Hepatocyte (in vitro differentiated cells): ENCODE data around the gene PUSL1. TPM values are rescaled to one million over a fixed set of nuclear protein-coding genes. Genes with fewer than 3 reads are reported as not detected.

Experiments used
- DNase-seq: peaks from one replicate; pipeline ENCODE4 v3.0.0-alpha.2; 2016; ENCODE audit warnings: low spot score
- H2AFZ ChIP-seq: fragments of 200-600 bp; sonication (generic); 2 replicates; pipeline ENCODE4 v1.6.0; 2016; ENCODE audit warnings: antibody characterized with exemption, mild to moderate bottlenecking
- H3K27ac ChIP-seq: fragments of 200-600 bp; sonication (generic); 2 replicates; pipeline ENCODE4 v1.5.1; 2016; ENCODE audit warnings: mild to moderate bottlenecking
- H3K27me3 ChIP-seq: fragments of 200-600 bp; sonication (generic); 2 replicates; pipeline ENCODE4 v1.6.1; 2016
- H3K36me3 ChIP-seq: fragments of 200-600 bp; sonication (generic); replicated peaks from 2 replicates; pipeline ENCODE4 v1.5.1; 2016; ENCODE audit warnings: low read depth; ENCODE audit not compliant: insufficient read depth
- H3K4me1 ChIP-seq: fragments of 200-600 bp; sonication (generic); 2 replicates; pipeline ENCODE4 v1.5.1; 2016; ENCODE audit warnings: mild to moderate bottlenecking, moderate library complexity; ENCODE audit not compliant: insufficient read depth
- H3K4me2 ChIP-seq: fragments of 200-600 bp; sonication (generic); 2 replicates; pipeline ENCODE4 v1.6.0; 2016
- H3K4me3 ChIP-seq: fragments of 200-600 bp; sonication (generic); 2 replicates; pipeline ENCODE4 v1.5.1; 2016; ENCODE audit warnings: mild to moderate bottlenecking
- H3K79me2 ChIP-seq: fragments of 200-600 bp; sonication (generic); 2 replicates; pipeline ENCODE4 v1.6.0; 2017; ENCODE audit warnings: mild to moderate bottlenecking
- H3K9me2 ChIP-seq: fragments of 200-600 bp; sonication (generic); replicated peaks from 2 replicates; pipeline ENCODE4 v1.6.0; 2017; ENCODE audit warnings: mild to moderate bottlenecking; ENCODE audit not compliant: insufficient read depth
- H3K9me3 ChIP-seq: fragments of 200-600 bp; sonication (generic); 2 replicates; pipeline ENCODE4 v1.5.1; 2016; ENCODE audit warnings: low read depth, mild to moderate bottlenecking
- H4K20me1 ChIP-seq: fragments of 200-600 bp; sonication (generic); 2 replicates; pipeline ENCODE4 v1.6.0; 2016; ENCODE audit warnings: mild to moderate bottlenecking; ENCODE audit not compliant: insufficient read depth, poor library complexity, severe bottlenecking
- EZH2 ChIP-seq: fragments of 200-600 bp; sonication (generic); IDR thresholded peaks from 2 replicates; pipeline ENCODE4 v1.6.1; 2016; ENCODE audit warnings: antibody characterized with exemption, mild to moderate bottlenecking, borderline replicate concordance
- EZH2phosphoT487 ChIP-seq: fragments of 200-600 bp; sonication (generic); IDR thresholded peaks from one replicate; pipeline ENCODE4 v1.6.1; 2018; ENCODE audit warnings: antibody characterized with exemption, mild to moderate bottlenecking, low read depth, moderate library complexity; ENCODE audit not compliant: unreplicated experiment, severe bottlenecking
- WGBS: methylation state at CpG from one replicate; pipeline ENCODE4 v1.1.6; 2016; ENCODE audit warnings: low lambda C conversion rate; ENCODE audit errors: missing lambda C conversion rate; 5-methylcytosine and 5-hydroxymethylcytosine counted together
- polyA plus RNA-seq: library from polyadenylated mRNA; unstranded; fragments of >200 nt; fragmentation: Nextera tagmentation; extraction: Ambion mirVana; gene quantifications from 2 replicates; pipeline ENCODE4 v1.2.1, GENCODE V29; 2016
- total RNA-seq: library from RNA; depleted of rRNA; stranded (reverse); fragments of >200 nt; gene quantifications from 2 replicates; pipeline ENCODE4 v1.2.3, GENCODE V29; 2014
- TF ChIP-seq, protein P1 (sequence below): fragments of 200-600 bp; sonication (generic); IDR thresholded peaks from 2 replicates; pipeline ENCODE4 v1.5.1; 2016; ENCODE audit warnings: antibody characterized with exemption, mild to moderate bottlenecking; ENCODE audit not compliant: poor library complexity

Gene PUSL1
- total and polyA plus RNA-seq, 2 experiments from 2014 or later = 27.7 to 37.2 TPM

DNA sequence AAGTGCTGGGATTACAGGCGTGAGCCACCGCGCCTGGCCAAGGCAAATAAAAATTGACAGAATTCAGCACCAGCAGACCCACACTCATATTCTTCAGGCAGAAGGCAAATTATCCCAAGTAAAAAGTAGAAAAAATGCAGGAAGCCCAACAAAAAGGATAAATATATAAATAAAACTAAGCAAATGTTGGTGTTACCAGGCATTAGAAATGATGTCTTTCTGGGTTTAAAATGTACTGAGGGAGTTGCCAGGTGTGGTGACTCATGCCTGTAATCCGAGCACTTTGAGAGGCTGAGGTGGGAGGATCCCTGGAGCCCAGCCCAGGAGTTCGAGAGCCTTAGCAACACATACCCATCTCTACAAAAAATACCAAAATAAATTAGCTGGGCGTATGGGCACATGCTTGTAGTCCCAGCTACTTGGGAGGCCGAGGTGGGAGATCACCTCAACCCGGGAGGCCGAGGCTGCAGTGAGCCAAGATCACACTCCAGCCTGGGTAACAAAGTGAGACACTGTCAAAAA, 9.8 kb downstream of the PUSL1 start:
- H3K9me2 ChIP-seq = no peaks in the 10 kb centered on the region
- H3K4me3 ChIP-seq = no peak overlapping the region
- H4K20me1 ChIP-seq = peaks cover 15% of the 10 kb centered on the region
- no peak overlapping the region for H2AFZ ChIP-seq
- TF ChIP-seq EZH2 (no peak), EZH2phosphoT487 (no peak)
- TF ChIP-seq, protein P1, sequence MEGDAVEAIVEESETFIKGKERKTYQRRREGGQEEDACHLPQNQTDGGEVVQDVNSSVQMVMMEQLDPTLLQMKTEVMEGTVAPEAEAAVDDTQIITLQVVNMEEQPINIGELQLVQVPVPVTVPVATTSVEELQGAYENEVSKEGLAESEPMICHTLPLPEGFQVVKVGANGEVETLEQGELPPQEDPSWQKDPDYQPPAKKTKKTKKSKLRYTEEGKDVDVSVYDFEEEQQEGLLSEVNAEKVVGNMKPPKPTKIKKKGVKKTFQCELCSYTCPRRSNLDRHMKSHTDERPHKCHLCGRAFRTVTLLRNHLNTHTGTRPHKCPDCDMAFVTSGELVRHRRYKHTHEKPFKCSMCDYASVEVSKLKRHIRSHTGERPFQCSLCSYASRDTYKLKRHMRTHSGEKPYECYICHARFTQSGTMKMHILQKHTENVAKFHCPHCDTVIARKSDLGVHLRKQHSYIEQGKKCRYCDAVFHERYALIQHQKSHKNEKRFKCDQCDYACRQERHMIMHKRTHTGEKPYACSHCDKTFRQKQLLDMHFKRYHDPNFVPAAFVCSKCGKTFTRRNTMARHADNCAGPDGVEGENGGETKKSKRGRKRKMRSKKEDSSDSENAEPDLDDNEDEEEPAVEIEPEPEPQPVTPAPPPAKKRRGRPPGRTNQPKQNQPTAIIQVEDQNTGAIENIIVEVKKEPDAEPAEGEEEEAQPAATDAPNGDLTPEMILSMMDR = no peak
- no peak overlapping the region for H3K4me2 ChIP-seq
- no peaks in the 10 kb centered on the region for H3K36me3 ChIP-seq
- peaks cover 11% of the 10 kb centered on the region for H3K4me1 ChIP-seq
- 71% methylated on average over 9 of the region's 9 CpGs for WGBS
- H3K27me3 ChIP-seq = no peaks in the 10 kb centered on the region
- no peaks in the 10 kb centered on the region for H3K9me3 ChIP-seq
- peak overlapping the region; percentile 64 for H3K27ac ChIP-seq
- DNase-seq = peak; percentile 79
- H3K79me2 ChIP-seq = peaks cover 69% of the 10 kb centered on the region

DNA sequence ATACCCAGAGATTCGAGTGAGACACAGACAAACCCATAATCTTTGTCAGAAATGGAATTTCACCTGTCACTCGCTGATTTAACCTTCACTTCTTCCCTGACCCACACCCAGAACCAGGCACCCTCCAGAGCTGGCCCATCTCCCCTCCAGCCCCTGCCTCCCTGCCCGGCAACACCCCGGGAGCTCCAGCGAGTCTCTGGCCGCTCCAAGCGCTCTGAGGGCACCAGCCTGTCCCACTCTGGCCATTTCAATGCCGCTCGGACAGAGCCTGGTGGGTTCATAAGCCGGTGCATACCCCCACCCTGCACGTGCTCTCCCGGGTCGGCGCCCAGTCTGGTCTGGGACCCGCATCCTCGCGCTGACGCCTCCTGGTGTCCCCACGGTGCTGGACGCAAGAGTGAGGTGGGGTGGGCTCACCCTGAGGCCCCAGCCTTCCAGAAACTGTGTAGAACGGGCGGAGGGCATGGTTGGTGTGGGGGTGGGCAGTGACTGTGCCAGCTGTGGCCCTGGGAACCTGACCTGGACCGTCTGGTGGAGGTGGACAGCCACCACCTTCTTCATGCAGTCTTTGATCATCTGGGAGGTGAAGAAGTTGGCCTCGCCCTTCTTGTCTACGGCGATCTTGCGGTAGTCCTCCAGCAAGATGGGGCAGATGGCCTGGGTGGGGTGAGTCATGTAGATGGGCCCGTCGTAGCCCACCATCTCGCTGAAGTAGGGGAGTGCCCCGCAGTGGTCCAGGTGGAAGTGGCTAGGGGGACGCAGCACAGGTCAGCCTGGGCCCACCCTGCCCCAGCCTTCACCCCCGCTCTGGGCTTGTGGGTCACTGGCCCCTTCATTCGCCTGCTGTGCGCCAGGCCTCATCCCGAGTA, 10.6 kb downstream of the PUSL1 start:
- no peak for DNase-seq
- H3K4me2 ChIP-seq = no peak overlapping the region
- no peaks in the 10 kb centered on the region for H3K9me3 ChIP-seq
- 94% methylated on average over 36 of the region's 36 CpGs for WGBS
- H3K4me3 ChIP-seq = no peak overlapping the region
- no peaks in the 10 kb centered on the region for H3K36me3 ChIP-seq
- H3K27me3 ChIP-seq = no peaks in the 10 kb centered on the region
- H4K20me1 ChIP-seq = peaks cover 20% of the 10 kb centered on the region
- H2AFZ ChIP-seq = no peak overlapping the region
- TF ChIP-seq, protein P1 = no peak
- TF ChIP-seq EZH2phosphoT487 (no peak), EZH2 (no peak)
- H3K79me2 ChIP-seq = peaks cover 74% of the 10 kb centered on the region
- H3K27ac ChIP-seq = peak overlapping the region; percentile 8
- H3K9me2 ChIP-seq = no peaks in the 10 kb centered on the region
- peaks cover 14% of the 10 kb centered on the region for H3K4me1 ChIP-seq

DNA sequence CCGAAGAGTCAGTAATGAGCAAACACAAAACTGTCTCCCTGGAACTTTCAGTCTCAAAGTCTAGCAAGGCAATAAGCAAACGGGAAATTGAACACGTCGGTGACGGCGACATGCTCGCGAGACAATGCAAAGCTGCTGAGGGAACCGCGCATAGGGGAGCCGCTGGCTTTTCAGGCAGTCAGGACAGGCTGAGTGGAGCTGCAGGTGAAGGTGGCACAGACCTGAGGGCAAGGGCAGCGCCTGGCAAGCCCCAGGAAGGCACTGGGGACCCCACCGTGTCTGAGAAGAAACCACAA, 11.2 kb downstream of the PUSL1 start:
- H2AFZ ChIP-seq = no peak overlapping the region
- no peaks in the 10 kb centered on the region for H3K9me2 ChIP-seq
- H3K27ac ChIP-seq = no peak overlapping the region
- WGBS = 95% methylated on average over 13 of the region's 13 CpGs
- H3K4me3 ChIP-seq = no peak overlapping the region
- no peaks in the 10 kb centered on the region for H3K27me3 ChIP-seq
- peaks cover 78% of the 10 kb centered on the region for H3K79me2 ChIP-seq
- H3K4me1 ChIP-seq = peaks cover 14% of the 10 kb centered on the region
- TF ChIP-seq EZH2phosphoT487 (no peak), EZH2 (no peak)
- TF ChIP-seq, protein P1 = no peak
- peaks cover 20% of the 10 kb centered on the region for H4K20me1 ChIP-seq
- H3K4me2 ChIP-seq = no peak overlapping the region
- no peaks in the 10 kb centered on the region for H3K9me3 ChIP-seq
- DNase-seq = no peak
- H3K36me3 ChIP-seq = no peaks in the 10 kb centered on the region
